Stimulated activated CD8-positive, alpha-beta memory T cell treated with anti-CD3 and anti-CD28 coated beads, Interleukin-4, amount 100 ng/mL, for 24 hours (primary cell): ENCODE data around the gene ITGB1BP1.
"Not testable (repeated sequence)": the region's sequence is repeated elsewhere in the genome, so short reads cannot be mapped to it uniquely, and the experiment has no call there.

Experiments used
- DNase-seq: peaks from one replicate; pipeline ENCODE4 v3.0.0-alpha.2; 2020; ENCODE audit warnings: low read depth

The ITGB1BP1 gene

GRCh38 chr2:9400268-9401058 lies 22.9 kb downstream of the ITGB1BP1 start:
- DNase-seq: no peak

- DNase-seq: no peak
Observed at GRCh38 chr2:9398881-9399780, 24.2 kb downstream of the ITGB1BP1 start.

GRCh38 chr2:9398251-9398650 lies 25.1 kb downstream of the ITGB1BP1 start:
- DNase-seq: not testable (repeated sequence)

GRCh38 chr2:9397201-9397600 lies 26.1 kb downstream of the ITGB1BP1 start:
- no peak for DNase-seq

DNA sequence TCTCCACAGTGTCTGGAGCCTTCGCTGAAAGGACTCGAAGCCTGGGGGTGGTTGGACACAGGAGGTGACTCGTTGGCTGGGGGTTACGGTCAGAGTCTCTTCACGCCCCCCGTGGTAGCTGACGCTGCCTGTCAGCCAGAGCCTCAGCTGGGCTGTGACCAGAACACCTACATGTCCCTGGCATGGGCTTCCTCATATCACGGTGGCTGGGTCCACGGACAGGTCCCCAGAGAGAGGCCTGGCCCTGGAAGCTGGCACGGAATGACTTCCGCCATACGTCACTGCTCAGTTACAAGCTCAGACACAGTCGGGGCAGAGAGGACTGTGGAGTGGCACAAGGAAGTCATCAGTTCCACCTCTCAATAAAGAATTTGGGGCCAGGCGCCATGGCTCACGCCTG lies 28.5 kb downstream of the ITGB1BP1 start:
- DNase-seq: no peak

- DNase-seq: no peak
Observed at GRCh38 chr2:9392898-9393765, 30.2 kb downstream of the ITGB1BP1 start.

DNA sequence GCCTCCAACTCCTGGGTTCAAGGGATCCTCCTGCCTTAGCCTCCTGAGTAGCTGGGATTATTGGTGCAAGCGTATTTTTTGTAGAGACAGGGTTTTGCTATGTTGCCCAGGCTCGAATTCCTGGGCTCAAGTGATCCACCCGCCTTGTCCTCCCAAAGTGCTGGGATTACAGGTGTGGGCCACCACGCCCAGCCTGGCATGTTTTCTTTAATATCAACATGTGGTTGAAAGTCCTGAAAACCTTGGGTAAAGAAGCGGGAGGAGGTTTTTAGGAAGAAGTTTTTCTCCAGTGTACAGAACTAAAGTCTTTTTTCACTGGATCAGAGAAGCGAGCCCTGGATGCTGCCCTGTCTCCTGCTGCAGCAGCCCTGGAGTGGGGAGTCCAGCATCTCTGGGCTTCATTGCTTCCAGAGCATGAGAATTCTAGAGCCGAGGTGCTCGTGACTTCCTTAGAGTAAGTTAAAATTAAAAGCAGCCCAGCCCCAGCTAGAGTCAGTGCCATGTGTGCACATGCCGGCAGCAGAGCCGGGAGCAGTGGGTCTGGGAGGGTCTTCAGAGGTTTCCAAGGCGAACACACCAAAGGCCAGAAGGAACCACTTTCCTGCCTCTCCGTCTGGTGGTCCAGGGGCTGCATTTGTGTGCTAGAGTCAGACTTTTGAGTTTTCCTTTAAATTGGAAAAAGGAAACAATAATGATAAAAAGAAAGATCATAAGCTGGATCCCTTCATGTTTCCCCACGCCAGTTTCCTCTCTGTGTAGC lies 31.2 kb downstream of the ITGB1BP1 start:
- no peak for DNase-seq

- no peak for DNase-seq
Observed at GRCh38 chr2:9390991-9391390, 32.3 kb downstream of the ITGB1BP1 start.

GRCh38 chr2:9390151-9390850 lies 33.0 kb downstream of the ITGB1BP1 start:
- no peak for DNase-seq

GRCh38 chr2:9388950-9389911 lies 34.1 kb downstream of the ITGB1BP1 start:
- no peak for DNase-seq

GRCh38 chr2:9388199-9388681 lies 35.1 kb downstream of the ITGB1BP1 start:
- no peak for DNase-seq

DNA sequence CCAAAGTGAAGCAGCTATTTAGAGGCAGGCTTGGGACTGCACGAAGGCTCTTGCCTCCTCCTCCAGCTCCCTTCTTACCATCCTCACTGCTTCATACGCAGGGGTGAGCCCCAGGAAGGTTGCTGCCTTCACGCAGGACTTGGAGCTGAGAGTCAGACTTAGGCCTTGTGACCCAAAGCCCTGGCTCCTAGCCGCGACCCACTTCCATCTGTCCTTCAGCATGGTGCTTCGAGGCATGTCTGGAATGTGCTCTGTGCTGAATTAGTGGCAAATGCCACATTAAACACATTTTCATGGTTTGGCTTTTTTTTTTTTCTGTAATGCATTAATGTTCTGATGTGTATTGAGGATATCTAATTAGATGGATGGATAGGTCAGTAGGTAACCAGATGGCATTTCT lies 37.5 kb downstream of the ITGB1BP1 start:
- no peak for DNase-seq

DNA sequence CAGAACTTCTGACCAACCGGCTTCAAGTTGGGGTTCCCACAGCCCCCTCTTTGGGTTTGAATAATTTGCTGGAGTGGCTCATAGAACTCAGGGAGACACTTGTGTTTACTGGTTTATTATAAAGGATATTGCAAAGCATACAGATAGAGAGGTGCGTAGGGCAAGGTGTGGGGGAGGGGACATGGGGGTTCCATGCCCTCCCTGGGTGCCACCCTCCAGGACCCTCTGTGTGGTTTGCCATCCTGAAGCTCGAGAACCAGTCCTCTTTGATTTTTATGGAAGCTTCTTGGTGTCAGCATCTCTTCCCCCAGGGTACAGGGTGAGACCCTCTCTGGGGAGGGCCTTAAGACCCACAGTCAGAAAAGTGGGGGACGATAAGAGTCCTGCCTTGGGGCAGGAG lies 38.8 kb downstream of the ITGB1BP1 start:
- no peak for DNase-seq

DNA sequence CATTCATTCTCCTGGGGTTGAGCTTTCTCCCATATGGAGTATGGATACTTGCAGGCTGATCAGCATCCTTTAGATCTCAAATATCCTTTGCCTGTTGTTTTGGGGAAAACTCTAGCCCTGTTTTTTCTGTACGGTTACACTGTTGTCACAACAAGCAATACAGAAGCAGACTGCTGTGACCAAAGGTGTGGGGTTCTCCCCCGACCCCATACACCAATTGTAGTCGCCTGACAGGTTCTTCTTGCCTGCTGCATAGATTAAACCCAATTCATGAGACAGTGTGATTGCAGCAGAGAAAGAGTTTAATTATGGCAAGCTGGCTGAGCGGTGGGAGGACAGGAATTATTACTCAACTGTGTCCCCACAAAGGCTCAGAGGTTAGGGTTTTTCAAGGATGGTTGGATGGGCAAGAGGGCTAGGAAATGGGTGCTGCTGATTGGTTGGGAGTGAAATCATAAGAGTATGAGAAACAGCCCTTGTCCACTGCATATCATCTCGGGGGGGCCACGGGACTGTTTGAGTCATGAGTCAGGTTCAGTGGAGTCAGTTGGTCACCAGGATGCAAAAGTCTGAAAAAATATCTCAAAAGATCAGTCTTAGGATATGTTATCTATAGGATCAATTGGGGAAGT lies 40.6 kb downstream of the ITGB1BP1 start:
- DNase-seq: no peak

DNA sequence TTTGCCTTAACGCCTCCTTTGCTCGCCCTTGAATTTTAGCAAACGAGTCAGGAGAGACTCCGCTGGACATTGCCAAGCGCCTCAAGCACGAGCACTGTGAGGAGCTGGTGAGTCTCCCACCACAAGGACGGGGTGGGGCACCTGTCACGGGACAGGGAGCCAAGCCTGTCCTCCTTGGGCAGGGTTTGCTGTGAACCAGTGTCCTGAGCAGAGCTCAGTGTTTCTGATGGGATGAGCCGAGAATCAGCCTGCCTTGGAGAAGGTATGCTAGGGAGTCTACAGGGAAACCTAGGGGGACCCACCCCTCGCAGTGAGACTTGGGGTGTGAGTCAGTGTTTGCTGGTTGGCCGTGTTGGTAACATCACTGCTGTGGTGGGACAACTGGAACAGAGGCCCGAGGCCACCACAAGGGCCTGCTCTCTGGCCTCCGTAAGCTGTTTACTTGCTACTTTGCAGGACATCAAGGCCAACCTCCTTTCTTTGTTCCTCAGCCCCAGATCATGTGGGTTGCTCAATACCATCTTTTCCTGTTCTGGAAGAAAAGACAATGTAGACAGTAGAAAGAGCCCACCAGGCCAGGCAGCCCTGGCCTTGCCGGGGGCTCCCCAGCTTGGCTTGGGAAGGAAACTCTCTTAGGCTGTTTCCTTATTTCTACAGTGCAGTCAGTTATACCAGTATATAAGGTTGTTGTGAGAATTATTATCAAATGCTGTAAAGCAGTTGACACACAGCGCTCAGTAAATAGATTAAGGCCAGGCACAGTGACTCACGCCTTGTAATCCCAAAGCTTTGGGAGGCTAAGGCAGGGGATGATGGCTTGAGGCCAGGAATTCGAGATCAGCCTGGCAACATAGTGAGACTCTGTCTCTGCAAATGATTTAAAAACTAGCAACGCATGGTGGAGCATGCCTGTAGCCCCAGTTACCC lies 42.4 kb downstream of the ITGB1BP1 start:
- no peak for DNase-seq

DNA sequence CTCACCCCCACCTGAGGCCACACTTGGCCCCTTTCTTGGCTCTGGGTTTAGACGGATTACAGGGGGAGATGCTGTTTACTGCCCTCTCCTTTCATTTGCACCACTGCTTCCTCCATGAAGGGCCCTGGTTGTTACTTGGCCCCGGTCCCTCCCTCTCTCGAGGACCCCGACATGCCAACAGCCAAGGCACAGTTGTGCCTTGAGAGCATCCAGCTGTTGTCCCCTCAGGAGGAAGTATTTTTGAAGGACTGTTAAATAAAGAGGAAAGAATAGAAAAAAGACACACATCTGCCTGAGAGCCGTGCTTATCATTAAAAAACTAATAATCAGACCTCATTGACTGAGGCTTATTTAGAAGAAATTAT lies 44.0 kb downstream of the ITGB1BP1 start:
- no peak for DNase-seq

GRCh38 chr2:9378433-9379390 lies 44.6 kb downstream of the ITGB1BP1 start:
- DNase-seq: no peak
